SK-N-MC (cell line): Measurements from ENCODE around the gene ABLIM2.

ENCODE experiments used
- EZH2 ChIP-seq: fragments of 200-600 bp; sonication (generic); IDR thresholded peaks from one replicate; pipeline ENCODE4 v1.6.1; 2017; ENCODE audit warnings: antibody characterized with exemption
- POLR2AphosphoS5 ChIP-seq: IDR thresholded peaks from 2 replicates; pipeline ENCODE4 v1.6.1; 2012; ENCODE audit warnings: mild to moderate bottlenecking, low read depth, low read length, borderline replicate concordance

- TF ChIP-seq POLR2AphosphoS5: no peak
- no peak for TF ChIP-seq EZH2
Observed at GRCh38 chr4:8157944-8158709, 486 bp downstream of the ABLIM2 start.
